GM06990 (cell line): ENCODE data around the gene CFAP251.

ENCODE experiments used
- DNase-seq: peaks from one replicate; pipeline ENCODE4 v3.0.0-alpha.2; 2011; ENCODE audit not compliant: insufficient read length; ENCODE audit errors: extremely low read depth
- H3K27me3 ChIP-seq: replicated peaks from 2 replicates; pipeline ENCODE4 v1.6.0; 2011; ENCODE audit warnings: low read length; ENCODE audit not compliant: control insufficient read depth, insufficient read depth
- H3K36me3 ChIP-seq: 2 replicates; pipeline ENCODE4 v1.5.1; 2011; ENCODE audit warnings: low read length; ENCODE audit not compliant: control insufficient read depth, insufficient read depth
- H3K4me3 ChIP-seq: replicated peaks from 2 replicates; pipeline ENCODE4 v1.5.1; 2011; ENCODE audit warnings: low read depth, mild to moderate bottlenecking, control low read depth, low read length
- CTCF ChIP-seq: IDR thresholded peaks from 2 replicates; pipeline ENCODE4 v1.5.1; 2011; ENCODE audit warnings: low read length, control low read depth, mild to moderate bottlenecking, inconsistent platforms; ENCODE audit not compliant: insufficient read depth, poor library complexity, severe bottlenecking

The CFAP251 gene

GRCh38 chr12:122003651-122004611, 85.5 kb downstream of the CFAP251 start:
- H3K4me3 ChIP-seq = no peak overlapping the region
- no peak for TF ChIP-seq CTCF
- H3K36me3 ChIP-seq = no peaks in the 10 kb centered on the region
- H3K27me3 ChIP-seq = no peaks in the 10 kb centered on the region
- DNase-seq = peak; percentile 80

GRCh38 chr12:122004633-122005071, 86.3 kb downstream of the CFAP251 start:
- DNase-seq = no peak
- no peak overlapping the region for H3K4me3 ChIP-seq
- no peaks in the 10 kb centered on the region for H3K27me3 ChIP-seq
- no peaks in the 10 kb centered on the region for H3K36me3 ChIP-seq
- TF ChIP-seq CTCF = no peak

GRCh38 chr12:122005252-122005776, 86.9 kb downstream of the CFAP251 start:
- Histone ChIP-seq H3K4me3 (no peak overlapping the region), H3K27me3 (no peaks in the 10 kb centered on the region), H3K36me3 (no peaks in the 10 kb centered on the region)
- TF ChIP-seq CTCF = no peak
- DNase-seq = no peak

GRCh38 chr12:122006186-122006926, 88.0 kb downstream of the CFAP251 start:
- H3K36me3 ChIP-seq = no peaks in the 10 kb centered on the region
- DNase-seq = no peak
- H3K4me3 ChIP-seq = no peak overlapping the region
- no peaks in the 10 kb centered on the region for H3K27me3 ChIP-seq
- TF ChIP-seq CTCF = no peak

- H3K4me3 ChIP-seq = no peak overlapping the region
- no peaks in the 10 kb centered on the region for H3K27me3 ChIP-seq
- no peaks in the 10 kb centered on the region for H3K36me3 ChIP-seq
- no peak for TF ChIP-seq CTCF
- no peak for DNase-seq
These were observed 91.3 kb downstream of the CFAP251 start for GRCh38 chr12:122009741-122010140.
